ENCODE results near the gene DAPK1.

DNA sequence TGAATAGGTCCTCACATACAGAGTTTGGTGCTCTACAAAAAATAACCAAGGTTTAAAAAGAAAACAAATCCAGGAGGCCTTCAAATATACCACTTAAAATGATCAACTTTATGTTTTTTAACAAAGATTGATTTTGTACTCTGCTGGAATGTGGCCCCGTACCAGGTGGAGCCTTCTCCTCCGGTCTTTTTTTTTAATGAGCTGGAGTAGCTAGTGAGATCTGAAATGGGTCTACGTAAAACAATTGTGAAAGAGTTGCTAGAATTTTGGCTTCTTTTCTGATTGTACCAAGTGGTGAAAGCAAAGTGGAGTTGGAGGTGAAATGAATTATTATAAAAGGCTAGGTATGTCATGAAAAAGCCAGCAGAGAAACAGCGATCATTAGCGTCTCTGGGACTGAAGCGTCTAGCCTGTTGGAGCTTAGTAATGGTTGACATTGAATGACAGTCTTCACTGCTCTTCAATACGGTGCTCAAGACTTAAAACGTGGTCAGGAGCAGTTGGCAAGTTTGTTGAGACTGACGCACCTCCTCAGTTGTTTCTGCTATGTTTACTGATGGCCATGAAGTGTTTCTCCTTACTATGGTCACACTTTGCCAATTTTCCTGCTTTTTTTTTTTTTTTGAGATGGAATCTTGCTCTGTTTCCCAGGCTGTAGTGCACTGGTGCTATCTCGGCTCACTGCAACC lies 84.4 kb downstream of the DAPK1 start:
- TF ChIP-seq CTCF (IDR thresholded peaks at IDR 0.05; ENCODE audit: poor library complexity) = no peak
- no peak for TF ChIP-seq EZH2phosphoT487 (IDR thresholded peaks at IDR 0.05; ENCODE audit: low read depth, severe bottlenecking, unreplicated experiment)
- TF ChIP-seq EZH2 (IDR thresholded peaks at IDR 0.05; ENCODE audit: borderline replicate concordance) = no peak
